ENCODE measurements around the gene TAPBP. TPM values are rescaled to one million over a fixed set of nuclear protein-coding genes. Genes with fewer than 3 reads are reported as not detected.

The TAPBP gene
- total and polyA plus RNA-seq, 9 of the 15 experiments (the other 6 are each of a cell fraction or from before 2014, with no cell fraction given): 5.6 to 74.0 (median 22.3) TPM

- TF ChIP-seq PRDM10 (IDR thresholded peaks at IDR 0.05; ENCODE audit: partially characterized antibody): peak; percentile 70
- TF ChIP-seq SIN3A (IDR thresholded peaks at IDR 0.05; ENCODE audit: borderline replicate concordance in 2 of 2, control insufficient read depth in 1 of 2, low read depth in 2 of 2, low read length in 2 of 2): no peak; a peak in 2 of 4 replicates
- no peak for TF ChIP-seq ZNF445 (CRISPR knock-in tag; IDR thresholded peaks at IDR 0.05; ENCODE audit: low read depth)
- TF ChIP-seq E2F8 (IDR thresholded peaks at IDR 0.05; ENCODE audit: low read depth, partially characterized antibody): peak; percentile 18
- peak; percentile 40 for TF ChIP-seq MAX (CRISPR knock-in tag; IDR thresholded peaks at IDR 0.05)
- no peak for TF ChIP-seq RBM14 (IDR thresholded peaks at IDR 0.05; ENCODE audit: borderline replicate concordance, insufficient read depth, low read depth, low read length)
- no peak for TF ChIP-seq HMG20A (CRISPR knock-in tag; conservative IDR thresholded peaks at IDR 0.05)
- 0 out of 2 replicates have a peak, but pooled peaks have one; percentile 54 for TF ChIP-seq HDAC2 (IDR thresholded peaks at IDR 0.05)
- no peak for TF ChIP-seq HMGN3 (IDR thresholded peaks at IDR 0.05; ENCODE audit: borderline replicate concordance, extremely low read depth, insufficient read length, low read depth, low read length)
- TF ChIP-seq SAFB2 (IDR thresholded peaks at IDR 0.05; ENCODE audit: borderline replicate concordance, low read depth, low read length, severe bottlenecking): no peak
- no peak for TF ChIP-seq SNRNP70 (optimal IDR thresholded peaks at IDR 0.05; ENCODE audit: low read depth, low read length)
- TF ChIP-seq TCF7L2 (IDR thresholded peaks at IDR 0.05; ENCODE audit: low read depth, low read length): no peak
- TF ChIP-seq PKNOX1 (IDR thresholded peaks at IDR 0.05): 0 out of 2 replicates have a peak, but pooled peaks have one; percentile 3
- no peak for TF ChIP-seq STAT5B (CRISPR knock-in tag; IDR thresholded peaks at IDR 0.05)
- TF ChIP-seq TCF7 (IDR thresholded peaks at IDR 0.05; ENCODE audit: borderline replicate concordance): no peak
- TF ChIP-seq PURB (CRISPR knock-in tag; IDR thresholded peaks at IDR 0.05; ENCODE audit: low read depth): no peak
- no peak for TF ChIP-seq HMBOX1 (IDR thresholded peaks at IDR 0.05)
- TF ChIP-seq NCOA2 (IDR thresholded peaks at IDR 0.05; ENCODE audit: partially characterized antibody in 2 of 2): no peak
- TF ChIP-seq SMAD4 (CRISPR knock-in tag; conservative IDR thresholded peaks at IDR 0.05): no peak
These were observed 651 bp upstream of the TAPBP start (continued) for GRCh38 chr6:33314515-33314942.

All from K562 (cell line).